ENCODE measurements around the gene CASP4. TPM values are rescaled to one million over a fixed set of nuclear protein-coding genes. Genes with fewer than 3 reads are reported as not detected.

CASP4 gene
- 130 and 176 TPM in 2 replicates for total RNA-seq

DNA sequence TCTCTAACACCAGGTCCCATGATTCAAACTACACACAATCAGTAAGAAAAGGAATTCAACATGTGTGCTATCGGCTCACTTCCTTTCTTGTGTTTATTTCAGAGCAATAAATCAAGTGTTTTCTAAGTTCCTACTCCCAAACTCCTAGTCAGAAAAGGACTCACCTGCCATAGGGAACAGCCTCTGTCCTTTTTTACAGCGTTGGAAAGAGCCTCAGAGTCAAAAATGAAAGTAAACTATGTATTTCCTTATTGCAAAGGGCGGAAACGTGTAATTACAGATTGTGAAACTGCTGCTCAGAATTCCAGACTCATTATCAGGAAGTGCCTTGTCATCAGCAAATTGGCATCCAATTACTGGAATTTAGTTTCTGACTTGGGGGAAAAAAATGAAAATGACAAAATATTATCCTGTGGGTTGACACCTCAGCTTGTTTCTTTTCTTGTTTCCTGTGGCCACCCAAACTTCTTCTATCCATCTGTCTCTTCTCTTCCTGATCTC lies at the start of gene CASP4:
Gene CASP4 (minus strand): TSS at position 220 of the 501 bp plus-strand sequence. CDS start 49 bp downstream, at position 171.

DNA sequence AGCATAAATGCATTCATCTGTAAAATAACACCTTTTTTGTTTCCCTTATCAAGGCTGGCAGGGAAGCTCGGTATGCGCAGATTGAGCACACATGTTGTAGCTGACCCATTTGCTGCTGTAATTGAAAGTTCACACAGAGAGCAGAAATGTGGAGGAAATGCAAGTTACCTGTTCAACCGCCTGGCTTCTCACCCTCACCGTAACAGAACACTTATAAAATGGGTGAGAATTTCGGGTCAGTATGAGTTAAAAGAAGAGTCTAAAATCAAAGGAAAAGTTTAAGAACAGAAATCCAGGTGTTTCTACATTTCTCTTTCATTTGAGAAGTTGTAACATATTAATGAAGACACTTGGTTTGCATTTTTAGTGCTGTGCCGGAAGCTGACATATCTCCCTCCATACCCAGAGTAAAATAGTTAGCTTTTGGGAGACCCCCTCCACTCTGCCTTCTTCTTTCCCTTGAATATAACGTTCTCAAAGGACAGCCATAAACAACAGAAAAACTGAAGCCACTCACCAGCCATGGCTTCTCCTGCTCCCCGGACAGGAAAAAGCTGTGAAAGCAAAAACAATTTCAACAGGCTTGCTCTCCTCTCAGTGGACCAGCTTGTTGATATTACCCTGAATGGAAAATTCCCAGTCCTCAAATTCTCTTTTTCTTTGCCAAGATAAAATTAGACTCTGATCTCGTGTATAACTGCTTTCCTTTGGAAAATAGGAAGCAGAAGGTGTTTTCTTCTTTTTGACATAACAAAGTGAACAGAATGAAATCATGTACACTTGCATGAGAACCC lies 70.3 kb downstream of the CASP4 start, which contains the start of gene CASP12:
Gene CASP12 (minus strand): TSS at position 570 of the 794 bp plus-strand sequence.

Other genes starting within 250 kb of the CASP4 start
- gene CASP12, start 70.1 kb downstream of the CASP4 start, total RNA-seq, result under 0.01 TPM in 1 of 2 replicates, not detected in the other
- gene CASP5, start 54.6 kb upstream of the CASP4 start, total RNA-seq, result not detected in 2 replicates
- gene CASP1, start 66.6 kb upstream of the CASP4 start, total RNA-seq, result 7.1 and 14.7 TPM in 2 replicates
- gene CARD16, start 76.8 kb upstream of the CASP4 start, total RNA-seq, result 6.1 and 6.5 TPM in 2 replicates
- not detected in 2 replicates for gene CARD18, start 171.2 kb upstream of the CASP4 start, total RNA-seq

Measured in regular cardiac myocyte (primary cell).